ENCODE data around the gene PPP1R12B. TPM values are rescaled to one million over a fixed set of nuclear protein-coding genes. Genes with fewer than 3 reads are reported as not detected.
"Not testable (repeated sequence)": the region's sequence is repeated elsewhere in the genome, so short reads cannot be mapped to it uniquely, and the experiment has no call there.

The PPP1R12B gene
- total RNA-seq, 1 donor: 20.6 TPM

DNA sequence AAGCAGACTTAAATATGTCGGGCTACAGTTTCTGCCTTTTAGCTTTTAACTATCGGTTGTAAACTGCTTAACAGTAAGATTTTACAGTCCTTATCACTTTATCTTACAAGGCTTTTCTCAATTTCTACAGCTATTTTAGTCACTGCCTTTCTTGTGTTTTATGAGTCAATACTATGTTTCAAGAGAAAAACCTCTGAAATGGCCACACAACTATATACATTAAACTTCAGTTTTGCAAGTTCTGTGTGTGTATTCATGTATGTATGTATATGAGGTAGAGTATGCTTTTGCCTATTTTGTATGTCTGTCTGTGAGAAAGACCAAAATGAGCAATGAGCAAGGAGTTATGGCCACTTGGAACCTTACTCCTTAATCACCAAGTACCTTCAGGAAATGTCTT, 191.9 kb downstream of the PPP1R12B start:
- Histone ChIP-seq H3K79me2 (ENCODE audit: insufficient read depth, low read length) (no peaks in the 10 kb centered on the region), H2AFZ (ENCODE audit: low read length) (no peak overlapping the region), H3K27ac (ENCODE audit: low read depth, low read length) (no peak overlapping the region), H4K20me1 (ENCODE audit: insufficient read depth, low read length) (no peaks in the 10 kb centered on the region), H3K4me1 (ENCODE audit: insufficient read depth, low read length) (peaks cover 19% of the 10 kb centered on the region), H3K36me3 (ENCODE audit: insufficient read depth, low read length) (no peaks in the 10 kb centered on the region), H3K4me3 (ENCODE audit: insufficient read depth, low read length) (peak overlapping the region; percentile 67), H3K4me2 (ENCODE audit: insufficient read depth, low read length) (peak overlapping the region; percentile 84), H3K27me3 (ENCODE audit: insufficient read depth, low read length) (no peaks in the 10 kb centered on the region), H3K9me3 (ENCODE audit: low read depth, low read length) (no peaks in the 10 kb centered on the region)
- TF ChIP-seq, protein P1, sequence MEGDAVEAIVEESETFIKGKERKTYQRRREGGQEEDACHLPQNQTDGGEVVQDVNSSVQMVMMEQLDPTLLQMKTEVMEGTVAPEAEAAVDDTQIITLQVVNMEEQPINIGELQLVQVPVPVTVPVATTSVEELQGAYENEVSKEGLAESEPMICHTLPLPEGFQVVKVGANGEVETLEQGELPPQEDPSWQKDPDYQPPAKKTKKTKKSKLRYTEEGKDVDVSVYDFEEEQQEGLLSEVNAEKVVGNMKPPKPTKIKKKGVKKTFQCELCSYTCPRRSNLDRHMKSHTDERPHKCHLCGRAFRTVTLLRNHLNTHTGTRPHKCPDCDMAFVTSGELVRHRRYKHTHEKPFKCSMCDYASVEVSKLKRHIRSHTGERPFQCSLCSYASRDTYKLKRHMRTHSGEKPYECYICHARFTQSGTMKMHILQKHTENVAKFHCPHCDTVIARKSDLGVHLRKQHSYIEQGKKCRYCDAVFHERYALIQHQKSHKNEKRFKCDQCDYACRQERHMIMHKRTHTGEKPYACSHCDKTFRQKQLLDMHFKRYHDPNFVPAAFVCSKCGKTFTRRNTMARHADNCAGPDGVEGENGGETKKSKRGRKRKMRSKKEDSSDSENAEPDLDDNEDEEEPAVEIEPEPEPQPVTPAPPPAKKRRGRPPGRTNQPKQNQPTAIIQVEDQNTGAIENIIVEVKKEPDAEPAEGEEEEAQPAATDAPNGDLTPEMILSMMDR (IDR thresholded peaks at IDR 0.05; ENCODE audit: extremely low read depth, low read depth, low read length): no peak
- no peak for DNase-seq (ENCODE audit: insufficient read length, low spot score, missing footprints)

DNA sequence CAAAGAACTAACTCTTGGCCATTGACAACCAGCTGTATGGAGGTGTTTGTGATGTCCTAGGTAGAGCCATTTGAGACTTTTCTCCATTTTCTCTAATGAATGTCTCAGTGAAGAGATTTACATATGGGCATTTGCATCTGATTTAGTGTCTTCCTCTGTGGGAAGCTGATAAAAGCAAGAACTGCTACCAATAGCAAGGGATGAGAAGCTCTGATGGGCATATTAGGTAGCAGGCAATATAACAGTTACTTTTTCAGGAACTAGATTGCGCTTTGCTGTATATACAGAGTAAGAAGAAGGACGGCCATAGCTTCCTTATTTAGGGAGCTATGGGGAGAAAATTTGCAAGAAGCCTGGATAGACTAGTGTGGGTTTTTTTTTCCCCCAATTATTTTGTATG, 192.4 kb downstream of the PPP1R12B start:
- H3K79me2 ChIP-seq (ENCODE audit: insufficient read depth, low read length); H3K27me3 ChIP-seq (ENCODE audit: insufficient read depth, low read length); H2AFZ ChIP-seq (ENCODE audit: low read length); H3K27ac ChIP-seq (ENCODE audit: low read depth, low read length); H3K9me3 ChIP-seq (ENCODE audit: low read depth, low read length); H4K20me1 ChIP-seq (ENCODE audit: insufficient read depth, low read length); DNase-seq (ENCODE audit: insufficient read length, low spot score, missing footprints); H3K4me3 ChIP-seq (ENCODE audit: insufficient read depth, low read length); H3K36me3 ChIP-seq (ENCODE audit: insufficient read depth, low read length): not testable (repeated sequence)
- Histone ChIP-seq H3K4me2 (ENCODE audit: insufficient read depth, low read length) (peak overlapping the region; percentile 84), H3K4me1 (ENCODE audit: insufficient read depth, low read length) (peaks cover 19% of the 10 kb centered on the region)

DNA sequence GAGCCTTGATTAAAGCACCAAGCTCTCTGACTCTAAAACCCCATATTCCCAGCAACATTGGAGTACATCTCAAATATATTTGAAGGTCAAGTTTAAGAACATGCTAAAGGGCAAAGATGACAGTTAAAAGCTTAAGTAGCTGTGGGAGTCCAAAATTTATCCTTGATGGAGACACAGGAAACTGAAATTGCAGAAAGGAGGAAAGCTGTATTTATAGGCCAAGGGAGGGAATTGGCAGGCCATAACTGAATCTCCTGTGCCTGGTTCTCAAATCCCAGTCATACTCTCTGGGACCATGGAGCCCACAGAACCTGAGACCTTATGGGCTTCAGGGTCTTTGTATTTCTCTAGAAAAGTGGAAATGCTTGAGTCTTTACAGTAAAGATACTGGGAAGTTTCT, 193.9 kb downstream of the PPP1R12B start:
- H3K27me3 ChIP-seq (ENCODE audit: insufficient read depth, low read length); H3K79me2 ChIP-seq (ENCODE audit: insufficient read depth, low read length); DNase-seq (ENCODE audit: insufficient read length, low spot score, missing footprints); H3K4me3 ChIP-seq (ENCODE audit: insufficient read depth, low read length); H3K27ac ChIP-seq (ENCODE audit: low read depth, low read length); H3K36me3 ChIP-seq (ENCODE audit: insufficient read depth, low read length); H2AFZ ChIP-seq (ENCODE audit: low read length); H3K4me2 ChIP-seq (ENCODE audit: insufficient read depth, low read length); H3K9me3 ChIP-seq (ENCODE audit: low read depth, low read length); H4K20me1 ChIP-seq (ENCODE audit: insufficient read depth, low read length): not testable (repeated sequence)
- H3K4me1 ChIP-seq (ENCODE audit: insufficient read depth, low read length): peaks cover 19% of the 10 kb centered on the region

DNA sequence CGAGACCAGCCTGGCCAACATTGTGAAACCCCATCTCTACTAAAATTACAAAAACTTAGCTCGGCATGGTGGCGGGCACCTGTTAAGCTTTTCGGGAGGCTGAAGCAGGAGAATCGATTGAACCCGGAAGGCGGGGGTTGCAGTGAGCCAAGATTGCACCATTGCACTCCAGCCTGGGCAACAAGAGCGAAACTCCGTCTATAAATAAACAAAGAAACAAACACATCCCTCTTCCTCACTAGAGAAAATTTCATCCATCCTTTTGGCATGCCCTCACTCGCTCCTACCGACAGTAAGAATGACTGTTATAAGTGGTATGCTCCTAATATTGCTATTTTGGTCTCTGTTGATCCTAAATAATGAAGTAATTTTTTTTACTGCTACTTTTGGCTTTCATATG, 195.0 kb downstream of the PPP1R12B start:
- H3K27me3 ChIP-seq (ENCODE audit: insufficient read depth, low read length); H2AFZ ChIP-seq (ENCODE audit: low read length); H3K4me3 ChIP-seq (ENCODE audit: insufficient read depth, low read length); H3K27ac ChIP-seq (ENCODE audit: low read depth, low read length); DNase-seq (ENCODE audit: insufficient read length, low spot score, missing footprints); H3K36me3 ChIP-seq (ENCODE audit: insufficient read depth, low read length); H3K79me2 ChIP-seq (ENCODE audit: insufficient read depth, low read length); H3K4me2 ChIP-seq (ENCODE audit: insufficient read depth, low read length); H3K9me3 ChIP-seq (ENCODE audit: low read depth, low read length); H4K20me1 ChIP-seq (ENCODE audit: insufficient read depth, low read length): not testable (repeated sequence)
- H3K4me1 ChIP-seq (ENCODE audit: insufficient read depth, low read length): peaks cover 18% of the 10 kb centered on the region

DNA sequence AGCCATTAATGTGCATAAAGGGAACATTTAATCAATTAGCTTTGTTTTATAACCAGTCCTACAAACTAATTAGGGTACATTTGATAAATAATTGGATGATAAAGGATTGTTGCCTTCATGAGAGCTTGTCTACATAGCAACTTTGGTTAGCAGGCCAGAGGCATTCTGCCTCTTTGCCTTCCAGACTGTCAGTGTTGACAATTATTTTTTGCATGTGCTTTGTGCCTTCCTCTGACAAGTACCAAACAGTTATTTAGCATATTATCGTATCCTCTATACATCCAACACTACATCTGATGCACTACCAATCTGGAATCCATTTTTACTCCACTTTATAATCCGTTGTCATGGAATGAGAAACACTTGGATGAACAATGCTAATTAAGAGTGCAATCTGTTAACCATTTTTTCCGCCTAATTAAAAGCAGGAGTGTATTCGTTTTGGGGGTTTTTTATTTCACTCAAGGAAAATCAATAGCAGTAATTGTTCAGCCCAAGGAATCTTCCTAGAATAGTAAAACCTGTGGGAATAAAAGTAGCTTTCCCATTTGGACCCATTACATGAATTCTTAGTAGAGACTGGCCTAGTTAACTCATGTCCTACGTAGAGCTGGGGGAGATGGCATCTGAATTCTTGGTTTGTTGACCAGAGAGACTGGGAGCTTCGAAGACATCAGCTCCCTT, 196.4 kb downstream of the PPP1R12B start:
- not testable (repeated sequence) for H3K36me3 ChIP-seq (ENCODE audit: insufficient read depth, low read length); H3K79me2 ChIP-seq (ENCODE audit: insufficient read depth, low read length); H4K20me1 ChIP-seq (ENCODE audit: insufficient read depth, low read length); DNase-seq (ENCODE audit: insufficient read length, low spot score, missing footprints); H3K27ac ChIP-seq (ENCODE audit: low read depth, low read length); H3K4me3 ChIP-seq (ENCODE audit: insufficient read depth, low read length); H3K4me2 ChIP-seq (ENCODE audit: insufficient read depth, low read length); H3K4me1 ChIP-seq (ENCODE audit: insufficient read depth, low read length); H2AFZ ChIP-seq (ENCODE audit: low read length); H3K9me3 ChIP-seq (ENCODE audit: low read depth, low read length); H3K27me3 ChIP-seq (ENCODE audit: insufficient read depth, low read length)

DNA sequence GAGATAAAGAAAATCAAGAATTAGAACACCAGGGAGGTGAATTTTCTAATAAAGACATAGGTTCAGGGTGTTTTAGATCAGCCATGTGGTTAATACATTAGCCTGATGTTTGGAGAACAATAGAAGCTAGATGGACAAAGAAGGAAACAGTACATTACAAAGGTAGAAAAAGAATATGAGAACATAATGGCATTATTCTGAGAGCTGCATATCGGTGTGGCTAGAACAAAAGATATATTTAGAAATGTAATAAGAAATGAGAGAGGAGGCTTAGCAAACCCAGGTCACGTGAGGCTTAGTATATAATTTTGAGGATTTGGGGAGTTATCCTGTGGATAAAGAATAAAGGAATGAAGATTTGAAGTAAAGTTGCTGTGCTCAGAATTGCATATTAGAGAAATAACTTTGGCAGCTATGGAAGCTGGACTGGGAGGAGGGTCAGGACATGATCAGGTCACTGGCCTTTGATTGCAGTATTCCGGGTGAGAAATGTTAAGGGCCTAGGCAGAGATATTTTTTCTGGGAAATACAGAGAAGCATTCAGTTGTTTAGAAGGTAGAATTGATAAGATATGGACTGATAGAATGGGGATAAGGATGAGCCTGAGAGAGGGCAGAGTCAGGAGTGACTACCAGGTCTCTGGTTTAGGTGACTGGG, 197.3 kb downstream of the PPP1R12B start:
- H3K4me1 ChIP-seq (ENCODE audit: insufficient read depth, low read length); DNase-seq (ENCODE audit: insufficient read length, low spot score, missing footprints); H3K27ac ChIP-seq (ENCODE audit: low read depth, low read length); H2AFZ ChIP-seq (ENCODE audit: low read length); H3K4me3 ChIP-seq (ENCODE audit: insufficient read depth, low read length); H3K79me2 ChIP-seq (ENCODE audit: insufficient read depth, low read length); H3K4me2 ChIP-seq (ENCODE audit: insufficient read depth, low read length); H3K36me3 ChIP-seq (ENCODE audit: insufficient read depth, low read length); H4K20me1 ChIP-seq (ENCODE audit: insufficient read depth, low read length); H3K9me3 ChIP-seq (ENCODE audit: low read depth, low read length); H3K27me3 ChIP-seq (ENCODE audit: insufficient read depth, low read length): not testable (repeated sequence)

DNA sequence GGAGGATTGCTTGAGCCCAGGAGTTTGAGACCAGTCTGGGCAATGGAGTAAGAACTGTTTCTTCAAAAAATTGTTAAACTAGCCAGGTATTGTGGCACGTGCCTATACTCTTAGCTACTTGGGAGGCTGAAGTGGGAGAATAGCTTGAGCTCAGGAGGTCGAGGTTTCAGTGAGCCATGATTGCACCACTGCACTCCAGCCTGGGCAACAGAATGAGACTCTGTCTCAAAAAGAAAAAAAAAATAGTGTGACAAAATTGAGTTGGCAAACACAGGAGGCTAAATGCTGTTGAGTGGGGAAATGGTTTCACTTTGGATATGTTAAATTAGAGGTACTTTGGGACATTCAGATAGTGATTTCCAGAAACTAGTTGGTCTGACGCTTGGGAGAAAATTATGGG, 197.9 kb downstream of the PPP1R12B start:
- not testable (repeated sequence) for H3K9me3 ChIP-seq (ENCODE audit: low read depth, low read length); H3K4me1 ChIP-seq (ENCODE audit: insufficient read depth, low read length)

DNA sequence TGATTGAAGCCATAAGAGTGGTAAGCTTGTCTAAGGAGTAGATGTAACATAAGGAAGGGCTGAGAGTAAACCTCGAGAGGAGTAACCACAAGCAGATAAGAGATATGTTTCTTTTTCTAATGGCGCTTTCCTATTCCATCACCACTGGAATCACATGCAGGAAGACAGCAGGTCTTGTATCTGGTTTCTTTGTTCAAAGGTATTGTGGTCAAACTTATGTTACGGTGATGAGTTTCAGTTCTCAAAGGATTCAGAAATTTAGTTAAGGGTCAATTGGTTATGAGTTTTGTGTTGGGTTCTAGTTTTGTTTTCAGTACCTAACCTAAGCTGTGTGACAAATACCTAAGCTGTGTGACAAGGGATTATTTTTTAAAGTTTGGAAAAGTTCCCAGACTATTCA, 198.3 kb downstream of the PPP1R12B start:
- not testable (repeated sequence) for H3K4me3 ChIP-seq (ENCODE audit: insufficient read depth, low read length); H2AFZ ChIP-seq (ENCODE audit: low read length); DNase-seq (ENCODE audit: insufficient read length, low spot score, missing footprints); H3K9me3 ChIP-seq (ENCODE audit: low read depth, low read length); H3K4me1 ChIP-seq (ENCODE audit: insufficient read depth, low read length); H3K27ac ChIP-seq (ENCODE audit: low read depth, low read length); H3K27me3 ChIP-seq (ENCODE audit: insufficient read depth, low read length); H4K20me1 ChIP-seq (ENCODE audit: insufficient read depth, low read length); H3K79me2 ChIP-seq (ENCODE audit: insufficient read depth, low read length); H3K36me3 ChIP-seq (ENCODE audit: insufficient read depth, low read length); H3K4me2 ChIP-seq (ENCODE audit: insufficient read depth, low read length)

More for the DNA sequence above, 197.9 kb downstream of the PPP1R12B start:
- H3K79me2 ChIP-seq (ENCODE audit: insufficient read depth, low read length); H3K27me3 ChIP-seq (ENCODE audit: insufficient read depth, low read length); H3K4me2 ChIP-seq (ENCODE audit: insufficient read depth, low read length); H3K36me3 ChIP-seq (ENCODE audit: insufficient read depth, low read length); H4K20me1 ChIP-seq (ENCODE audit: insufficient read depth, low read length); H3K27ac ChIP-seq (ENCODE audit: low read depth, low read length); H3K4me3 ChIP-seq (ENCODE audit: insufficient read depth, low read length); H2AFZ ChIP-seq (ENCODE audit: low read length); DNase-seq (ENCODE audit: insufficient read length, low spot score, missing footprints): not testable (repeated sequence)

Measured in osteoblast (primary cell).